A673 (cell line): Measurements from ENCODE around the gene ATG4B. TPM values are rescaled to one million over a fixed set of nuclear protein-coding genes. Genes with fewer than 3 reads are reported as not detected.
A peak's percentile ranks its signal among the peaks of the same experiment; 100 is the strongest.

ENCODE experiments used
- BruUV-seq: library from RNA; stranded (reverse); fragments of 400-500 nt; replicated peaks from 2 replicates; lab custom pipeline; 2021; lab: Mats Ljungman, UMichigan
- CTCF ChIA-PET: fragments of 300-600 bp; sonication (Branson Sonifier 250); formaldehyde crosslinking; loops from one replicate; lab custom pipeline; 2022; ENCODE audit warnings: antibody characterized with exemption; lab: Charles Lee
- POLR2A ChIA-PET: fragments of 300-600 bp; sonication (Branson Sonifier 250); formaldehyde crosslinking; loops from one replicate; lab custom pipeline; 2022; ENCODE audit warnings: antibody characterized with exemption; ENCODE audit not compliant: low non-redundant PET; lab: Charles Lee
- DNase-seq: peaks from one replicate; pipeline ENCODE4 v3.0.0-alpha.2; 2015; ENCODE audit warnings: low spot score
- H3K27ac ChIP-seq: fragments of 200-600 bp; sonication (generic); 2 replicates; pipeline ENCODE4 v1.5.1; 2016; ENCODE audit warnings: mixed run types, low read depth, mild to moderate bottlenecking, mixed read lengths, antibody characterized with exemption, low read length; ENCODE audit not compliant: poor library complexity, severe bottlenecking
- H3K27me3 ChIP-seq: fragments of 200-600 bp; sonication (generic); replicated peaks from 2 replicates; pipeline ENCODE4 v1.6.1; 2017; ENCODE audit warnings: mixed run types, low read depth, mild to moderate bottlenecking, mixed read lengths, antibody characterized with exemption, low read length; ENCODE audit not compliant: insufficient read depth, poor library complexity
- H3K36me3 ChIP-seq: fragments of 200-600 bp; sonication (generic); 2 replicates; pipeline ENCODE4 v1.6.1; 2016; ENCODE audit warnings: mixed run types, mild to moderate bottlenecking, mixed read lengths, antibody characterized with exemption, low read length; ENCODE audit not compliant: insufficient read depth, poor library complexity, severe bottlenecking
- H3K4me1 ChIP-seq: fragments of 200-600 bp; sonication (generic); 2 replicates; pipeline ENCODE4 v1.6.1; 2017; ENCODE audit warnings: mixed run types, mild to moderate bottlenecking, mixed read lengths, antibody characterized with exemption, low read length; ENCODE audit not compliant: insufficient read depth, poor library complexity, severe bottlenecking
- H3K4me3 ChIP-seq: fragments of 200-600 bp; sonication (generic); 2 replicates; pipeline ENCODE4 v1.5.1; 2016; ENCODE audit warnings: low read depth, mixed run types, mild to moderate bottlenecking, mixed read lengths, low read length; ENCODE audit not compliant: poor library complexity, severe bottlenecking
- H3K9me3 ChIP-seq: fragments of 200-600 bp; sonication (generic); 2 replicates; pipeline ENCODE4 v1.6.1; 2016; ENCODE audit warnings: mixed run types, low read depth, mild to moderate bottlenecking, mixed read lengths, antibody characterized with exemption, low read length; ENCODE audit not compliant: poor library complexity, severe bottlenecking
- EZH2 ChIP-seq: fragments of 200-600 bp; sonication (generic); IDR thresholded peaks from 2 replicates; pipeline ENCODE4 v1.6.1; 2017; ENCODE audit warnings: borderline replicate concordance, low read depth, mild to moderate bottlenecking, mixed read lengths, antibody characterized with exemption, low read length; ENCODE audit not compliant: poor library complexity, severe bottlenecking
- intact Hi-C: fragments of 100-400 bp; cut with micrococcal nuclease; formaldehyde crosslinking; loops from one replicate; pipeline ENCODE4 v1.10.0; 2022; ENCODE audit not compliant: unreplicated experiment
- total RNA-seq: library from RNA; stranded (reverse); gene quantifications from 2 replicates; pipeline ENCODE4 v1.2.3, GENCODE V29; 2021
- TF ChIP-seq, protein P1 (sequence below): fragments of 300-800, 200-600 bp; sonication (generic); conservative IDR thresholded peaks from 2 replicates; pipeline ENCODE4 v1.5.1; 2017; ENCODE audit warnings: low read depth, mild to moderate bottlenecking, antibody characterized with exemption, low read length, moderate library complexity, mixed read lengths

Gene ATG4B
- total RNA-seq, 1 experiment from 2014 or later, result 102 TPM

DNA sequence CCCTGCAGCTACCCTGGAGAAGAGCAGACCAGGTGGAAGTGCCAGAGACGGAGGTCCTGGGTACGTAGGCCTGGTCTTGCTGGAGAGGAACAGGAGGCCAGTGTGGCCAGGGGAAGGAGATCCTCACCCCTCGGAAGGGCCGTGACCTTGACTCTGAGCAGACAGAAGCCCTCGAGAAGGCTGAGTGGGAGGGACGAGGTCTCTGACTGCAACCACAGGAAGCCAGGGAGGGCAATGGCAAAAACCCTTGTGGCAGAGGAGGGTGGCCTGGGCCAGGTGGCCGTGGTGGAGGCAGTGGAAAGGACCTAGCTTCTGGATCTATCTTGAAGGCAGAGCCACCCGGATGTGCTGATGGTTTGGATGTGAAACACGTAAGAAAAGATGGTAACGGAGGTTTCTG lies 28.6 kb upstream of the ATG4B start:
- Histone ChIP-seq H3K27me3 (no peaks in the 10 kb centered on the region), H3K4me3 (no peak overlapping the region), H3K36me3 (peaks cover 7% of the 10 kb centered on the region), H3K4me1 (peaks cover 32% of the 10 kb centered on the region), H3K27ac (no peak overlapping the region), H3K9me3 (no peaks in the 10 kb centered on the region)
- no TSS peak for BruUV-seq
- intact Hi-C loops, result no loop called here
- DNase-seq, result no peak
- POLR2A ChIA-PET, result no interaction called here
- TF ChIP-seq, protein P1, sequence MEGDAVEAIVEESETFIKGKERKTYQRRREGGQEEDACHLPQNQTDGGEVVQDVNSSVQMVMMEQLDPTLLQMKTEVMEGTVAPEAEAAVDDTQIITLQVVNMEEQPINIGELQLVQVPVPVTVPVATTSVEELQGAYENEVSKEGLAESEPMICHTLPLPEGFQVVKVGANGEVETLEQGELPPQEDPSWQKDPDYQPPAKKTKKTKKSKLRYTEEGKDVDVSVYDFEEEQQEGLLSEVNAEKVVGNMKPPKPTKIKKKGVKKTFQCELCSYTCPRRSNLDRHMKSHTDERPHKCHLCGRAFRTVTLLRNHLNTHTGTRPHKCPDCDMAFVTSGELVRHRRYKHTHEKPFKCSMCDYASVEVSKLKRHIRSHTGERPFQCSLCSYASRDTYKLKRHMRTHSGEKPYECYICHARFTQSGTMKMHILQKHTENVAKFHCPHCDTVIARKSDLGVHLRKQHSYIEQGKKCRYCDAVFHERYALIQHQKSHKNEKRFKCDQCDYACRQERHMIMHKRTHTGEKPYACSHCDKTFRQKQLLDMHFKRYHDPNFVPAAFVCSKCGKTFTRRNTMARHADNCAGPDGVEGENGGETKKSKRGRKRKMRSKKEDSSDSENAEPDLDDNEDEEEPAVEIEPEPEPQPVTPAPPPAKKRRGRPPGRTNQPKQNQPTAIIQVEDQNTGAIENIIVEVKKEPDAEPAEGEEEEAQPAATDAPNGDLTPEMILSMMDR, result no peak
- no peak for TF ChIP-seq EZH2
- CTCF ChIA-PET, result no interaction called here

DNA sequence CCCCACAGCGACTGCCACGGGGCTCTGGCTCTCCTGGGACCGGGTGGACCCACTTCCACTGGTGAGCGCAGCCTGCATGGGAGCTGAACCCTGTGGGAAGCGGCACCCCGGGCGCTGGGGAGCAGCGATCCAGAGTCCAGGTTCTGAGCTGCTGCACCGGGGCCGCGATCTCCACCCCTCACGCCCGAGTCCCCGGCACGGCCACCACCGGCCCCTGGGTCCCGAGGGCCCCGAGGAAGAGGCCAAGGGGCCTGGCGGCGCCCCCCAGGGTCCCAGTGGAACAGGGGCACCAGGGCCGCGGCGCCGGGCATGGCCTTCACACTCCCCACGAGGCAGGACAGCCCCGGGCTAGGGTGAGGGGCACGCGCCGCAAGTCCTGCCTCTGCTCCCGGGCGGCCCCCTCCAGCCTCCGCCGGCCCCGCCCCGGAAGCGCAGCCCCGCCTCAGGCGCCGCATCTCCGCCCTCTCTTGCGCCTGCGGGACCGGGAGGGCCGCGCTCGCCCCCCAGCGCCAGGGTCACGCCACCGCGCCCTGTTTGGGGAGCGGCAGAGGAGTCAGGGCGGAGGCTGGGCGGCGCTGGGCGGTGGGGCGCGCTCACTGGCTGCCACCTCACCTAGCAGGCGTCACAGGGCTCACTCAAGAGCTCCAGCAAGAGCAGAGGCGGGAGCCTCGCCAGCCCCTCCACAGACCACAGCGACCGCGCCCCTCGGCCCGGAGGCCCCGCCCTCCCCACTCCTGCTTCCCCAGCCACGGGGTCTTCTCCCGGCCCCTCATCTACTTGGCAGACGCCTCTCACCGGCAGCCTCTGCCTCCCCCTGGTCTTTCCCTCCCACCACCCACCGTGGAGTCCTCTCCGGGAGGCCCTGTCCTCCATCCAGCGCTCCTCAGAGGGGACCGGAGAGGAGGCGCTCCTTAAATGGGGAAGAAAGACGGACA lies 27.4 kb upstream of the ATG4B start:
- Histone ChIP-seq H3K36me3 (peaks cover 7% of the 10 kb centered on the region), H3K4me1 (peaks cover 37% of the 10 kb centered on the region), H3K9me3 (no peaks in the 10 kb centered on the region), H3K27me3 (no peaks in the 10 kb centered on the region), H3K27ac (peak overlapping the region; percentile 78), H3K4me3 (peak overlapping the region; percentile 44)
- POLR2A ChIA-PET, result no interaction called here
- peak; percentile 93 for DNase-seq
- CTCF ChIA-PET, result interaction anchor here (0.6 kb wide), 1 partner anchor 94 kb away, joined by 6 read pairs; no protein-coding TSS in a partner anchor
- no TSS peak for BruUV-seq
- TF ChIP-seq, protein P1, result peak; percentile 62
- no peak for TF ChIP-seq EZH2
- intact Hi-C loops, result no loop called here

DNA sequence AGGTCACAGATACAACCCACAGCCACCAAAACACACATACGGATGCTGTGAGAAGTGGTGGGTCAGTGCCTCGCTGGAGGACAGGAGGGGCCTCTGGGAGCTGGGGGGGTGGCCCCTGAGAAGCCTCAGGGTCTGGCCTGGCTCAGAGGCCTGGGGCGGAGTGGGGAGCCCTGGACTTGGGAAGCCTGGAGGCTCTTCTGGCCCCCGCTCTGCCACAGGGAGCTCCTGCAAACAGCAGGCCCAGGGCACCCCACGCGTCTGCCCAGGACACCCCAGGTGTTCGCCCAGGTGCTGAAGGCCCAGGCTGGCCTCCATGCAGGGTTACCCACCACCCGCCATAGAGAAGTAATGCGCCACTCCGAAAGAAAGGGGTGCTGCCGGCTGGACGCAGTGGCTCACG lies 26.4 kb upstream of the ATG4B start:
- DNase-seq, result no peak
- POLR2A ChIA-PET, result no interaction called here

More for the DNA sequence above, 26.4 kb upstream of the ATG4B start:
- Histone ChIP-seq H3K27me3 (no peaks in the 10 kb centered on the region), H3K27ac (peak overlapping the region; percentile 78), H3K36me3 (peaks cover 2% of the 10 kb centered on the region), H3K4me3 (no peak overlapping the region), H3K9me3 (no peaks in the 10 kb centered on the region), H3K4me1 (peaks cover 38% of the 10 kb centered on the region)
- intact Hi-C loops, result no loop called here
- no TSS peak for BruUV-seq
- CTCF ChIA-PET, result no interaction called here
- TF ChIP-seq, protein P1, result no peak
- no peak for TF ChIP-seq EZH2
